ENCODE measurements around the gene PISD.
"Not testable (repeated sequence)": the region's sequence is repeated elsewhere in the genome, so short reads cannot be mapped to it uniquely, and the experiment has no call there.

The PISD gene

DNA sequence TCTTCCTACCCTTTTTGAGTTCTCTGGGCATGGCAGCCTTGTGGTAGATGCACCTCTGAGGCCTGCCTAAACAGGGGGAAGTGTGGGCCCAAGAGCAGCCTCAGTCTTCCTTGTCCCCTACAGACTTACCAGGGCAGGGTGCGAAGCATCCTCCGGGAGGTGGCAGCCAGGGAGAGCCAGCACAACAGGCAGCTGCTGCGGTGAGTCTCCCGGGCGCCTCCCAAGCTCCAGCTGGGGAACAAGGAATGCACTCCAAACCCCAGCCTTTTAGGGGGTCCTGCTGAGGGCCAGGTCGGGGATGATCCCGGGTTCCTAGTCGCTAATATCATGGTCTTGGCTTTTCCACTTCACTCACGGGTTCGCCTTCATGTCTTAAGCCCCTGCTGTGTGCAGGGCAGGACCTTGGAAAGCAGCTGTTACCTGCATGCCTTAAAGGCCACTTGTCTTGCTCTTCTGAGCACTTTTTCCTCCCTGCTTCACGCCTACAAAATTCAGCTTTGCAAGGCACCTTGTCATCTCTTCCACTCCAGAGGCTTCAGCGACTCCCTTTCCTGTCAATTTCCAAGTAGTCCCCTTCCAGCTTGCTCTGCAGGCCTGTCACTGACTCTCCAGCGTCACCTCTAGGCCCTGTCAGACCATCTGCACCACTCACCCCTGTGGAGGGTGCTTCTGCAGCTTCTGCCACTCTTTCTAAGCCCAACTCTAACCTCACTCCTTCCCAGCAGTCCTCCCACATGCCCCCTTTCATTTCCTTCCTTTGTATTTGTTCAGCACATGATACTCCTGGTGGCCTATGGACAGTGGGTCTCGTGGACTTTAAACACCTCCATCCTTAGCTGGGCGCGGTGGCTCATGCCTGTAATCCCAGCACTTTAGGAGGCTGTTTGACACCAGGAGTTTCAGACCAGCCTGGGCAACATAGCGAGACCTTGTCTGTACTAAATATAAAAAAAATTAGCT lies 57.0 kb downstream of the PISD start:
- peak in 1 of 3 experiments; percentile 13 for DNase-seq

- no peak for DNase-seq
These were observed 57.8 kb downstream of the PISD start for GRCh38 chr22:31604137-31604705.

DNA sequence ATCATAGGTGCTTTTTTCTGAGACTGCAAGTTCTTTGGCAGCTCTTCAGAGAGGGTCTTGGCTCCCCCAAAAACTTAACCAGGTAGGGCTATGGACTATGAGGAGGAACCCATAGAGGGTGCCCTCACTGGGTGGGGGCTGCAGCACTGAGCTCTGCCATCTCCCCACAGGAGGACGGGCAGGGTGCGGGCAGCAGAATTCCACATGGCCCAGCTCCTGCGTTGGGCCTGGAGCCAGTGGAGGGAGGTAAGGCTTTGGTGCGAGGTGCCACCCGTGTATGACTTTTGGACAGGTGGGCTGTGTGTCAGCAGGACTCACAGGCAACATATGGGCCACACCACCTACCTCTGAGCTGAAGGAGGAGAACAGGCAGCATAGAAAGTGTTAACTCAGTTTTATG lies 58.4 kb downstream of the PISD start:
- no peak for DNase-seq

- DNase-seq: no peak
These were observed 58.9 kb downstream of the PISD start for GRCh38 chr22:31603081-31603525.

DNA sequence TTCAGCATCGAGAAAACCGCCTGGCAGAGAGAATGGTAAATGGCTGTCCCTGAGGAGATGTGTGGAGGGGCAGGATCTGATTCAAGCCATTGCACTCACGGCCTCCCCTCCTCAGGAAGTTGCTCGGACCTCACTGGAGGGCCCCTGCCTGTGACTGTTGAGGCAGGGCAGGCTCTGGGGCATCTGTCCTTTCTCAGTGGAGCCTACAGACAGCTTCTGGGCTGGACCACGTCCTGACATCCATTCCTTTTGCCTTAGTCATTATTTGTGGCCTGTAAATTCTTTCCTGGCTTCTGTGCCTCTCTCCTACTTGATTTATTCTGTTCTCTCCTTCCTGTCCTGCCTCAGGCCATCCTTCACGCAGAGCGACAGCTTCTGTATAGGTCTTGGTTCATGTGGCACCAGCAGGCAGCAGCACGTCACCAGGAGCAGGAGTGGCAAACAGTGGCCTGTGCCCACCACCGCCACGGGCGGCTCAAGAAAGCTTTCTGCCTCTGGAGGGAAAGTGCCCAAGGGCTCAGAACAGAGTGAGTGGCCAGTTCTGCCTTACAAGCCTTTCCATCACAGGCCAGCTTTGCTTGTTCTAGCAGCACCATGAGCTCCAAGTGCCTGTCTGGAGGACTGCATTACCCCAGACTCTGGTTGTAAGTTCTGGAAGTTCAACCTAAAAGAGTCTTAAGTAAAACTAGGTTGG lies 59.6 kb downstream of the PISD start:
- DNase-seq: no peak

GRCh38 chr22:31595271-31595670 lies 66.7 kb downstream of the PISD start:
- no peak for DNase-seq

DNA sequence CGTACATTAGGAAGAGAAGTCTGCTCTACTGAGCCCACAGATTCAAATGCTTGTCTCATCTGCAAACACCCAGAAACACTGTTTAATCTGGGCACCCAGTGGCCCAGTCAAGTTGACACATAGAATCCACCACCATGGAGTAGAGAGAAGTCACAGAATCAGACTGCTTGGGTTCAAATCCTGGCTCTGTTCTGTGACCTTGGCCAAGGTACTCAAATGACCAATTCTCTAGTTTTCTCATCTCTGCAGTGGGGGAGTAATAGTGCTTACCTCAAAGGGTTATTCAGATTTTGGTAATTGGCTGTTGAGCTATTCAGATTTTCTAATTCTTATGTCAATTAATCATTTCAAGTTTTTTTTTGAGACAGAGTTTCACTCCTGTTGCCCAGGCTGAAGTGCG lies 71.9 kb downstream of the PISD start:
- not testable (repeated sequence) for DNase-seq

DNA sequence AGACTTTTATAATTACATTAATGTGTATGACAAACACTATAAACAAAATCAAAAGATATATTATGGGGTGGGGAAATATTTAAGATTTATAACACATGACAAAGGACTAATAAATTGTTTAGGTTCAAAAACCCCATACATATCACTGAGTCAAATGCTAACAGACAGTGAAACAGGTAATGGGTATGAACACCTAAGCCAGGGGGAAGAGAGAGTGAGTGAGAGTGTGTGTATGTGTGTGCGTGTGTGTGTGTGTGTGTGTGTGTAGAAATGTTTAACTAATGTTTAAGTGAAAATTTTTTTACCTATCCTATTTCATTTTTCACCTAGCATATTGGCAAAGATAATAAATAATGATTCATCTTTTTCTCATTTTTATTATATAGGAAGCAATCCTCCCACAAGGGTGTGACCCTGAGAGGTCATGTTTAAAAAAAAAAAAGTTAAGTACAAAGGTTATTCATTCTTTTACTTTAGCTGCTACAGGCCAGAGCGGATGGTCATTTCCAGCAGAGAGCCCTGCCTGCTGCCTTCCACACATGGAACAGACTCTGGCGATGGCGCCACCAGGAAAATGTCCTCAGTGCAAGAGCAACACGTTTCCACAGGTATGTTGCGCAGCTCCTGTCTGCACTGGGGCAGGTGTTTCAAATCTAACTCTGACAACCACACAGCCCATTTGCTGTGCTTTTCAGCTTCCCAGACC lies 72.9 kb downstream of the PISD start:
- DNase-seq: no peak

DNA sequence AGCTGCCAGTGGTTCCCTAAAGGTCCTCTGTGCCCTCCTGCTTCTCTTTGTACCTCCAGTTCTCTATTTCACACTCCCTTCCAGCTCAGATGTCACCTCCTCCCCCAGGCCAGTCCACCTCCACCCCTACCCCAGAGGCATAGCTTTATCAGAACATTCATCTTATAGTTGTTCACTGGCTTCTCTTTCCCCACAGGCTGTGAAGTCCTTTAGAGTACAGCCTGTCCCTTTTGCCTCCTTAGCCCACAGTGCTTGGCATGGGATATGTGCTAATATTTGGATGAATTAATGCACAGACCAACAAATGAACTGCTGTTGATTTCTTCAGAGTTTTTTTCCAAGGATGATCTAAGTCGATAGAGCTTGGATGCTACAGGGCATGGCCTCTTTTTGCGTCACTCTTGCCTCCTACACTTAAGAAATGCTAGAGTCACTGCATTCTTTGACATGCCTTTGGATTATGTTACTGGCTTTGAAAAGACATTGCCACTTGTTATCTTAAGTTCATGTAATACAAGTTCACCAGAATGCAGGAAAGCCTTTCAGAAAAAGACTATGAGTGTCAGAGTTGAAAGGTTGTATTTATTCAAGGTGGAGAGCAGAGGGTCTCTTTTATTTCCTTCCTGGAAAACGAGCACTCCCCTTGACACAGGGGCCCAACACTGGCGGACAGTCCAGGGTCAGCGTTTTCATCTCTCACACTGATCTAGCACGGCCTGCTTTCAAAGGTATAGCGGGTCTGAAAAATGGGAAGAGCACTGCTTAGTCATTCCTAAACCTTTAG lies 75.7 kb downstream of the PISD start:
- DNase-seq: no peak

DNA sequence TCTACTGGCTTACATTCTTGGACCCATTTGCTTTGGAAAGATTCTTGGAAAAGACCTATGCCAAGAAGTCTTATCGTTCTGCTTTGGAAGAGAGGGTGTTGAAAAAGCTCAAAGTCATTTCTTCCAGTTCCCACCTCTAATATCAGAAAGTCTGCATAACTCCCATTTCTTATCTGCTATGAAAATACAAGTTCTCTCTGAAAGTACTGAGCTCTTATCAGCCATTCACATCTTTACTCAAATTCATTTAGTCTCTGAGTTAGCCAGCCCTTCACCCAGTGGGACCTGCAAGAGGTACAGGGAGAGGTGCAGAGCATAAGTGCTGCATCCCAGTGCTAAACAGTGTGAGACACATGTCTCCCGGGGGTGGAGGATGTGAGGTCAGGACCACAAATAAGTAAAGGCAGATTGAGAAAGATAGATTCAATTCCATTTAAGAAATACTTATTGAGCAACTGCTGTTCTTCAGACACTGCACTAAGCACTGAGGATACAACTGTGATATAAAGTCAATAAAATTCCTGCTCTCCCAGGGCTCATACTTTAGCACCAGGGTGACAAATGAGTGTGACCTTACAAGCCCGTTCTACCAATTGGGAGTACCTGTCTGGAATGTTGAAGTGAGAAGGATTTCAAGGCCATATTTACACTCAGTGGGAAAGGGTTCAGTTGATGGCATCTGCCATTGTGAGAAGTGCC lies 76.7 kb downstream of the PISD start:
- DNase-seq: no peak

DNA sequence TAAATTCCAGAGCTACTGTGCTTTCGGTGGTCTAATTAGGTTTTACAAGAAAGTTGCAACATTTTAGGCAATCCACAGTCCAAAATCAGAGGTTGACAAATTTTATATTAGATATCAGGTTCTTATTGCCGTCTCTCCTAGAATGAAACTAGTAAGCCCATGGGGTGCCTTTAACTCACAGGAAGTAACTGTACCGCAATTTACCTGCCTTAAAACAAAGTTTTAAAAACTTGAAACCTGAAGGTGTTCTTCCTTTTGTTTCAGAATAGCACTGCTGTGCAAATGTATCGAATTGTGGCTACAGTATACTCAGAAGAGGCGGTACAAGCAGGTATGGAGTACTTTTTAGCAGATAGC lies 77.2 kb downstream of the PISD start:
- DNase-seq: no peak

- DNase-seq: no peak
These were observed 78.0 kb downstream of the PISD start for GRCh38 chr22:31583861-31584485.

GRCh38 chr22:31579835-31580242 lies 82.2 kb downstream of the PISD start:
- DNase-seq: peak in 2 of 3 experiments; percentile 79 to 95

GRCh38 chr22:31578171-31578570 lies 83.8 kb downstream of the PISD start:
- no peak for DNase-seq

- no peak for DNase-seq
These were observed 84.3 kb downstream of the PISD start for GRCh38 chr22:31577711-31578110.

DNA sequence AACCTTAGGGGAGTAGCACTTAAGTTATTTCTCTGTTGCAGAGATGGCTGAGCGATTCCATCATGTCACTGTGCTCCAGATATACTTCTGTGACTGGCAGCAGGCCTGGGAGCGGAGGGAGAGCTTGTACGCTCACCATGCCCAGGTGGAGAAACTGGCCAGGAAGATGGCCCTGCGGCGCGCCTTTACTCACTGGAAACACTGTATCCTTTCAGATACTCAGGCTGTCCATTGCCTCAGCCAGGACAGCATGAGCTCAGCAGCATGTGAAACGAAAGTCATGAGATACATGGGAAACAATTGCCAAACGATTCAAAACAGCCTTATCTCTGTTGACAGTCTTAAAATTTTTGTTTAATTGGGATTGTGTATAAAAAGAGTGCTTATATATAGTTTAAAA lies 86.8 kb downstream of the PISD start:
- no peak for DNase-seq

DNA sequence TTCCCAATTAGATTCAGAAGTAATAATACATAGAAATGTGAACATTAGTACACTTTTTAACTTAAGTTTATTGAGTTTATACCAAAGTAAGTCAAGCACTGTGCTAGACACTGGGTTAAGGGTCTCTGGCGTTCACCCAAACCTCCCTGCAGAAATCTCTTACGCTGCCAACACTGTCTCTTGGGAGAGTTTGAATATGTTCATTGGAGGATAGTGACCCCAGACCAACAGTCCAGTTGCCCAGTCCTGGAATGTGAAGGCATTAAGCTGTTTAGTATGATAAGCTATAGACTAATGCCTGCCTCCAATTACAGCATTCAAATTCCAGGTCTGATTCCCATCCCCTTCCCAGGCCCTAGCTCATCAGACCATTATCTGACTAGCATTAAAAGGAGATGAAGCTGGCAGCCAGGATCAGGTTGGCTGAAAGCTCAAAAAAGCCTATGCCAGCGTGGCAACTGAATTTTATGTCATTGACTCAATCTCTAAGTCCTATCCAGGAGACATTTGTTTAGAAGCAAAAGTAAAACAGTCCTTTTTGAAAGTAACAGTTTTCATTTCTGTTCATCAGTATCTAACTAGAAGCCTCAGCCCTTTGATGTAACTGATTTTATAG lies 87.9 kb downstream of the PISD start:
- DNase-seq: no peak

DNA sequence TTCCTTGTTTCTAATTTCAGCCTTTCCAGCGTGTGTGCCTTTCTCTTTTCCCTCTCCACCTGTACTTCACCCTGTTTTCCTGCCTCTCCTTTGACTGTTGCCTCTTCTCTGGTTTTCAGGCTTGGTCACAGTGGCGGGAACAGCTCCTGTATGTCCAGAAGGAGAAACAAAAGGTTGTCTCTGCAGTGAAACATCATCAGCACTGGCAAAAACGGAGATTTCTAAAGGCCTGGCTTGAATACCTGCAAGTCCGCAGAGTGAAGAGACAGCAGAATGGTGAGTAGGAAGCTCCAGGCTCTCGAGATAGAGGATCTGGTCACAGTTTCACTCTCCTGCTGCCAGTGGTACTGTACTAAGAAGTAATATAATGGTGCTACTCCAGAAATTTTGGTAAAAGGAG lies 89.1 kb downstream of the PISD start:
- DNase-seq: no peak

DNA sequence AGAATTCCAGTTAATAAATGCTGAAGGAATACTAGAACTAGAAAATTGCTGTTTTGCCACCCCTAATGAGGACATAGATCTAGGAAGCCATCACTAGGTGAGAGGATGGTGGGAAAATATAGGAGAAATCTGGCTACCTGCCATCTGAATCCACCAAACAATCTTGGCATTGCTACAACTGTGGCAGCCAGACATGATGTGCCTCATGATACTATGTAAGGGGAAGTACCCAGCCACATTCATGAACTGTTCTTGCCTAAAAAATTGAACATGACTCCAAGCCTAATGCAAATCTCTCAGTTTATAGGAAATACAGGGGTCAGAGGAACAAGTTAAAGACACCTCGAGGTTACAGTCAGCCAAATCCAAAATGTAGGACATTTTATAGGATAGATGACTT lies 92.9 kb downstream of the PISD start:
- no peak for DNase-seq
